Caco-2 (cell line): ENCODE data around the gene GZMB. TPM values are rescaled to one million over a fixed set of nuclear protein-coding genes. Genes with fewer than 3 reads are reported as not detected.
A peak's percentile ranks its signal among the peaks of the same experiment; 100 is the strongest.

ENCODE experiments used
- BruUV-seq: library from RNA; stranded (reverse); fragments of 400-500 nt; replicated peaks from 2 replicates; lab custom pipeline; 2021; lab: Mats Ljungman, UMichigan
- CTCF ChIA-PET: fragments of 300-600 bp; sonication (Branson Sonifier 250); formaldehyde crosslinking; loops from one replicate; lab custom pipeline; 2022; ENCODE audit warnings: antibody characterized with exemption; lab: Charles Lee
- POLR2A ChIA-PET: fragments of 300-600 bp; sonication (Branson Sonifier 250); formaldehyde crosslinking; loops from one replicate; lab custom pipeline; 2022; ENCODE audit warnings: antibody characterized with exemption; lab: Charles Lee
- DNase-seq, 2 experiments: peaks; one replicate each; pipeline versions ENCODE4 v3.0.0 to v3.0.0-alpha.2; 2020 to 2022
- H3K27me3 ChIP-seq: replicated peaks from 2 replicates; pipeline ENCODE4 v1.6.0; 2011; ENCODE audit warnings: low read length; ENCODE audit not compliant: control insufficient read depth, insufficient read depth
- H3K36me3 ChIP-seq: 2 replicates; pipeline ENCODE4 v1.5.1; 2011; ENCODE audit warnings: low read length; ENCODE audit not compliant: control insufficient read depth, insufficient read depth
- H3K4me1 ChIP-seq: fragments of 250-450 bp; sonication (Bioruptor Pico); 2 replicates; pipeline ENCODE4 v1.5.1; 2020; ENCODE audit warnings: mild to moderate bottlenecking
- H3K4me3 ChIP-seq: 2 replicates; pipeline ENCODE4 v1.5.1; 2011; ENCODE audit warnings: low read depth, mild to moderate bottlenecking, control low read depth, low read length
- H3K9me3 ChIP-seq: fragments of 250-450 bp; sonication (Bioruptor Pico); 2 replicates; pipeline ENCODE4 v1.5.1; 2020; ENCODE audit warnings: mild to moderate bottlenecking, moderate library complexity
- H3K27ac Mint-ChIP-seq: one replicate; pipeline ENCODE4 v1.8.0; 2022; ENCODE audit warnings: mixed read lengths; ENCODE audit not compliant: unreplicated experiment
- H3K27me3 Mint-ChIP-seq: one replicate; pipeline ENCODE4 v1.8.0; 2022; ENCODE audit warnings: mixed read lengths; ENCODE audit not compliant: insufficient read depth, unreplicated experiment
- H3K36me3 Mint-ChIP-seq: one replicate; pipeline ENCODE4 v1.8.0; 2022; ENCODE audit warnings: mild to moderate bottlenecking, mixed read lengths; ENCODE audit not compliant: insufficient read depth, unreplicated experiment
- H3K4me1 Mint-ChIP-seq: one replicate; pipeline ENCODE4 v1.8.0; 2022; ENCODE audit warnings: low read depth, mixed read lengths; ENCODE audit not compliant: unreplicated experiment
- H3K4me3 Mint-ChIP-seq: one replicate; pipeline ENCODE4 v1.8.0; 2022; ENCODE audit warnings: mild to moderate bottlenecking, moderate library complexity, mixed read lengths; ENCODE audit not compliant: unreplicated experiment
- H3K9me3 Mint-ChIP-seq: one replicate; pipeline ENCODE4 v1.8.0; 2022; ENCODE audit warnings: mixed read lengths; ENCODE audit not compliant: unreplicated experiment
- CTCF ChIP-seq, 2 experiments: fragments of 200-600 bp in 1 of 2; IDR thresholded peaks; 1 replicate in 1 of 2; 2 replicates in 1 of 2; pipeline versions ENCODE4 v1.5.1 to v1.8.0; 2011 to 2022; ENCODE audit warnings: antibody characterized with exemption in 1 of 2, control low read depth in 1 of 2, inconsistent platforms in 1 of 2, low read depth in 1 of 2, low read length in 1 of 2, mild to moderate bottlenecking in 1 of 2, moderate library complexity in 1 of 2; ENCODE audit not compliant: insufficient read depth in 1 of 2, severe bottlenecking in 1 of 2, unreplicated experiment in 1 of 2
- intact Hi-C: fragments of 100-400 bp; cut with micrococcal nuclease; formaldehyde crosslinking; loops from one replicate; pipeline ENCODE4 v1.10.0; 2022; ENCODE audit not compliant: unreplicated experiment
- total RNA-seq: library from RNA; stranded (reverse); gene quantifications from 2 replicates; pipeline ENCODE4 v1.2.3, GENCODE V29; 2022

Gene GZMB
- total RNA-seq, 1 experiment from 2014 or later = not detected

GRCh38 chr14:24679248-24679961 is 45.4 kb upstream of the GZMB start:
- Mint-ChIP-seq H3K4me3 (no peak overlapping the region), H3K27me3 (peaks cover 25% of the 10 kb centered on the region), H3K4me1 (peaks cover 5% of the 10 kb centered on the region), H3K36me3 (no peaks in the 10 kb centered on the region), H3K9me3 (no peaks in the 10 kb centered on the region), H3K27ac (no peak overlapping the region)
- intact Hi-C loops = loop anchor here (1.0 kb wide), 1 partner anchor 198 kb away; no protein-coding TSS in a partner anchor
- Histone ChIP-seq H3K27me3 (no peaks in the 10 kb centered on the region), H3K9me3 (no peaks in the 10 kb centered on the region), H3K4me3 (no peak overlapping the region), H3K36me3 (no peaks in the 10 kb centered on the region), H3K4me1 (no peaks in the 10 kb centered on the region)
- DNase-seq = no peak
- ChIA-PET CTCF (no interaction called here), POLR2A (no interaction called here)
- TF ChIP-seq CTCF (IDR thresholded peaks at IDR 0.05; ENCODE audit: insufficient read depth in 1 of 2, low read depth in 1 of 2, low read length in 1 of 2, severe bottlenecking in 1 of 2, unreplicated experiment in 1 of 2) = peak in 1 of 2 experiments; percentile 4
- BruUV-seq = no TSS peak

GRCh38 chr14:24678801-24679247 is 44.8 kb upstream of the GZMB start:
- intact Hi-C loops = loop anchor here (1.0 kb wide), 1 partner anchor 198 kb away; no protein-coding TSS in a partner anchor
- Mint-ChIP-seq H3K4me3 (peak overlapping the region; percentile 48), H3K36me3 (no peaks in the 10 kb centered on the region), H3K27me3 (peaks cover 25% of the 10 kb centered on the region), H3K27ac (no peak overlapping the region), H3K4me1 (peaks cover 5% of the 10 kb centered on the region), H3K9me3 (no peaks in the 10 kb centered on the region)
- no peaks in the 10 kb centered on the region for H3K4me1 ChIP-seq
- peak; percentile 80 to 81 for DNase-seq
- no peak overlapping the region for H3K4me3 ChIP-seq
- H3K9me3 ChIP-seq = no peaks in the 10 kb centered on the region
- BruUV-seq = no TSS peak
- TF ChIP-seq CTCF (IDR thresholded peaks at IDR 0.05; ENCODE audit: insufficient read depth in 1 of 2, low read depth in 1 of 2, low read length in 1 of 2, severe bottlenecking in 1 of 2, unreplicated experiment in 1 of 2) = peak; percentile 87 to 98
- no peaks in the 10 kb centered on the region for H3K27me3 ChIP-seq
- POLR2A ChIA-PET = no interaction called here
- CTCF ChIA-PET = no interaction called here
- H3K36me3 ChIP-seq = no peaks in the 10 kb centered on the region

DNA sequence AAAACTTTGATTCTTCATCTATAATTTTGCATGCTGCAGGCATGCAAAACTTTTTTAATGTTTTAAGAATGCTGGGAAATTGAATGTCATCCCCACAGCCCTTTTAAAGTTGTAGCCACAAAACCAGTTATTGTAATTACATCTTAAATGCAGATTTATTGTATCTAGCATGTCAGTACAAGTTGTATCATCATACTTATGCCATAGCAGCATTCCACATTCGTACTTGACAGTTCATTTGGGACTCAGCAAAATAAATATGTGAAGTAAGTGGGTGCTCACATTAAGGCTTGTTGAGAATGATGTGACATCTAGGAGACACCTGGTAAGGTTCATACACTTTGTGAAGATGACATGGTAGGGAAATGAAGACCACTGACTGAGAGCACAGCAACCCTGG is 44.0 kb upstream of the GZMB start:
- no TSS peak for BruUV-seq
- no peak for TF ChIP-seq CTCF (IDR thresholded peaks at IDR 0.05; ENCODE audit: insufficient read depth in 1 of 2, low read depth in 1 of 2, low read length in 1 of 2, severe bottlenecking in 1 of 2, unreplicated experiment in 1 of 2)
- H3K36me3 ChIP-seq = no peaks in the 10 kb centered on the region
- H3K27me3 ChIP-seq = no peaks in the 10 kb centered on the region
- intact Hi-C loops = no loop called here
- Mint-ChIP-seq H3K27me3 (peaks cover 26% of the 10 kb centered on the region), H3K4me1 (peaks cover 5% of the 10 kb centered on the region), H3K36me3 (no peaks in the 10 kb centered on the region), H3K9me3 (no peaks in the 10 kb centered on the region), H3K4me3 (no peak overlapping the region), H3K27ac (no peak overlapping the region)
- CTCF ChIA-PET = no interaction called here
- H3K9me3 ChIP-seq = no peaks in the 10 kb centered on the region
- H3K4me1 ChIP-seq = no peaks in the 10 kb centered on the region
- H3K4me3 ChIP-seq = no peak overlapping the region
- POLR2A ChIA-PET = no interaction called here
- no peak for DNase-seq
